Mucosa of stomach (tissue), 1 donor: Measurements from ENCODE around the gene CASQ2.

Experiments used
- H3K27me3 ChIP-seq: one replicate; pipeline ENCODE4 v1.7.0; 2013; ENCODE audit warnings: mild to moderate bottlenecking, low read length; ENCODE audit not compliant: control insufficient read depth, insufficient read depth
- H3K36me3 ChIP-seq: one replicate; pipeline ENCODE4 v1.7.0; 2013; ENCODE audit warnings: low read length; ENCODE audit not compliant: control insufficient read depth, insufficient read depth
- H3K4me1 ChIP-seq: one replicate; pipeline ENCODE4 v1.7.0; 2013; ENCODE audit warnings: mild to moderate bottlenecking, low read length; ENCODE audit not compliant: control insufficient read depth, insufficient read depth
- H3K4me3 ChIP-seq: one replicate; pipeline ENCODE4 v1.7.0; 2013; ENCODE audit warnings: low read length
- H3K9ac ChIP-seq: one replicate; pipeline ENCODE4 v1.7.0; 2013; ENCODE audit warnings: mild to moderate bottlenecking, low read length, moderate library complexity
- H3K9me3 ChIP-seq: one replicate; pipeline ENCODE4 v1.7.0; 2013; ENCODE audit warnings: mild to moderate bottlenecking, low read length, moderate library complexity; ENCODE audit not compliant: control insufficient read depth
- donor health status: Pancreatic carcinoma.

CASQ2 gene

DNA sequence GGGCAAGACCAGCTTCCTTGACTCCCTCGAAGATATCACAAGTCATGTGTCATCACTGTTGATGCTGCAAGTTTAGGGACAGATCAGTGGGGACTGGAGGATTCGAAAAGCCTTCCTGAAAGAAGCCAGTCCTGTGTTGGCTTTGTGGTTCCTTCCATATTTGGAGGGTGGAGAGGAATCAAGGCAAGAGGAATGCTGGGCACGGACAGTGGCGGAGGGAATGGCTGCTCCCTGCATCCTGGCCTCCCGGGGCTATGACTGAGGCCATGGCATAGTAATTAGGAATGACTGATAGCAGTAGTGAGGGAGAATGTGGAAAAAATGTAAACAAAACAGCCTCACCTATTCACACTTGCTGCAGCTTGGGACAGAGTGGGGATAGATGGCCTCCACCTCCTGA is 90.4 kb downstream of the CASQ2 start:
- Histone ChIP-seq H3K4me1 (peaks cover 8% of the 10 kb centered on the region), H3K36me3 (no peaks in the 10 kb centered on the region), H3K9me3 (no peaks in the 10 kb centered on the region), H3K27me3 (no peaks in the 10 kb centered on the region), H3K4me3 (no peak overlapping the region), H3K9ac (no peak overlapping the region)

DNA sequence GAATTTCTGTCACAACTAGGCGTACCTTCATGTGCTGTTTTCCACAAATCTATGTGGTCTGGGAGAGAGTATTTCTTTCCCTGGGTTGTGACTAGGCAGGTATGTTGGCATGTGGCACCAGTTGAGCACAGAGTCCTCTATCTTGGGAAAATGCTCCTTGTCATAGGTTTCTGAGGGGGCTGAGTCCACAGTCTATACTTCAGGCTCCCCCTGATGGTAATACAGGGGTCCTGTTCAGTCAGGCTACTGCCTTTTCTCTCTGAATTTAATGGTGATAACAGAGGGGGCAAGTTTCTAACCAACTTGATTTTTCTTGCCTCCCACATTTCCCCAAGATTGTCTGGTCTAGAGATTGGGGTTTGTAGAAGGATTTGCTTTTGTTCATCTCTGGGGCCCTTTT is 90.9 kb downstream of the CASQ2 start:
- Histone ChIP-seq H3K9ac (no peak overlapping the region), H3K9me3 (no peaks in the 10 kb centered on the region), H3K36me3 (no peaks in the 10 kb centered on the region), H3K4me1 (peaks cover 8% of the 10 kb centered on the region), H3K4me3 (no peak overlapping the region), H3K27me3 (no peaks in the 10 kb centered on the region)

DNA sequence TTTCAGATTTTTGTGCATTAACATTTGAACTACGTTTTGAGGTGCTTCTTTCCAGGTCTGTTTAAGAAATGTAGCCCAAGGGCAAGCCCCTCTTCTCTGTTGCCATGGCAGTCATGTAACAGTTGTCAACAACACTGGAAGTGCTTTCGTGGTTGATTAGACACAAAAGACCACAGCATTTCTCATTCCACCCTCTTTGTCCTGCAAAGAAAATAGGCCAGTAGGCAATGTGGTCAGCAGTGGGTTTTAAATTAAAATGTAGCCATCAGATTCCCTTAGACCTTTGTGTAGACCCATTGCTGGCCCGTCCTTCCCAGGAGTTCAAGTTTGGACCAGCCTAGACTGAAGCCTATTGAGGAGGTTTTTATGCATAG is 91.3 kb downstream of the CASQ2 start:
- peaks cover 8% of the 10 kb centered on the region for H3K4me1 ChIP-seq
- no peaks in the 10 kb centered on the region for H3K27me3 ChIP-seq
- H3K9me3 ChIP-seq: no peaks in the 10 kb centered on the region
- no peak overlapping the region for H3K4me3 ChIP-seq
- no peak overlapping the region for H3K9ac ChIP-seq
- H3K36me3 ChIP-seq: no peaks in the 10 kb centered on the region

DNA sequence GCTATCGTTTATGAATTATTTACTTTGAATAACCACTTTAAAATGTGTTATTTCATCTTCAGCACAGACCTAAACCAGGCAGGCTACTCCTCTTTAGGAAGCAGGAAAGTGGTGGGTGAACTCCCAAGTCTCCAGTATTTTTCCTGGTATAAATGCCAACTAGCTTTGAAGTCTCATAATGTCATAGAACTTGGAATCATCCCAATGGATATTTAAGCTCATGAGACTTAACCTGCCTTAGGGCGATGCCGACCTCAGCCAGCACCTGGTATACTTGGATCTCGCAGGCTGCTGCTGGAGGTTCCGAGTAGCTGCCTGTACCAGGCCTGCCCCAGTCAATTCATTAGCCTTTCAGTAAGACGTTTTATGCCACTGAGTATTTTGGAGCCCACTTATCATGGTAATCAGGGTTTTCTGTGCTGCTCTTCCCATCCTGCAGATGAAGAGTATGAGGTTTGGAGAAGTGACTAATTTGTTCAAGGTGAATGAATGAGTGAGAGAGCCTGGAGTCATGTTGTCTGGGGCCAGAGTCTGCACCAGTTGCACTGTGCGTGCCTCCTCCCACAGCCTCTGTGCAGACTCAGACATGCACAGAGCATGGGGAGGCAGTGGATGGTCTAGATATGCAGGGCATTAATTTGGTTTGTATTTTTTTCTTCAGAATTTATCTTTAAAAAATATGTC is 91.9 kb downstream of the CASQ2 start:
- Histone ChIP-seq H3K4me3 (no peak overlapping the region), H3K4me1 (peaks cover 8% of the 10 kb centered on the region), H3K36me3 (no peaks in the 10 kb centered on the region), H3K9ac (no peak overlapping the region), H3K27me3 (no peaks in the 10 kb centered on the region), H3K9me3 (no peaks in the 10 kb centered on the region)

DNA sequence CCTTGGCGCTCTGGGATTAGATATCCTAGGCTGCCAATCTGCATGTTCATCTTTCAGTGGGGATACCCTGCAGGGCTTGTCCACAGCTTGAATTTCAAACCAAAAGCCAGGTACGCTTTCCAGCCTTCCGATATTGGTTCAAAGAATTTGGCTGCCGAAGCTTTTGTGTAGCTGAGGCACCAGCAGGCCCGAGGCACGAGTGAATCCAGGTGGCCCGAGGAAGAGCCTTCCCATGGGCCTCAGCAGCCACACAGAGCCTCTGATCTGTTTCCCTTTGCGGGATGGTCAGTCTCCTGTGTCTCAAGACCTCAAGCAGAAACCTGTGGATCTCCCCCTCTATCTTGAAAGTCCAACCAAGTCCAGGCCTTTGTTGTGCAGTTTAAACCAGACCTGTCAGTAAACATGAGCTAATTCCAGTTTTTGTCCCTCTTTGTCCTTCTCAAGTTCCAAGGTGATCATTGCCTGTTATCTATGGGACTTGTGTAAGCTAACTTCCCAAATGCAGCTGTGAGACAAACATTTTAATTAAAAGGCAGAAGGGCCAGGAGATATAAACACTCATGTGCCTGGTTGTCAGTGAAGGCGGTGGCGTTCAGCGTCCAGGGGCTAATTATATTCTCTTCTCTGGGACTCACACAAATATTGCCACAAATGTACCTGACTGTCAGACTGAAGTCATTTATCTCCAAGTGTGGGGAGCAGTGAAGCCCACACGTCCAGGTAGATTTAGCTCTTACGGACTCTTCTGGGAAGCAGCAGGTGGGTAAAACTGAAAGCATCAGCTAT is 96.1 kb downstream of the CASQ2 start:
- Histone ChIP-seq H3K9ac (no peak overlapping the region), H3K9me3 (no peaks in the 10 kb centered on the region), H3K27me3 (no peaks in the 10 kb centered on the region), H3K4me3 (no peak overlapping the region), H3K4me1 (peaks cover 21% of the 10 kb centered on the region), H3K36me3 (no peaks in the 10 kb centered on the region)

DNA sequence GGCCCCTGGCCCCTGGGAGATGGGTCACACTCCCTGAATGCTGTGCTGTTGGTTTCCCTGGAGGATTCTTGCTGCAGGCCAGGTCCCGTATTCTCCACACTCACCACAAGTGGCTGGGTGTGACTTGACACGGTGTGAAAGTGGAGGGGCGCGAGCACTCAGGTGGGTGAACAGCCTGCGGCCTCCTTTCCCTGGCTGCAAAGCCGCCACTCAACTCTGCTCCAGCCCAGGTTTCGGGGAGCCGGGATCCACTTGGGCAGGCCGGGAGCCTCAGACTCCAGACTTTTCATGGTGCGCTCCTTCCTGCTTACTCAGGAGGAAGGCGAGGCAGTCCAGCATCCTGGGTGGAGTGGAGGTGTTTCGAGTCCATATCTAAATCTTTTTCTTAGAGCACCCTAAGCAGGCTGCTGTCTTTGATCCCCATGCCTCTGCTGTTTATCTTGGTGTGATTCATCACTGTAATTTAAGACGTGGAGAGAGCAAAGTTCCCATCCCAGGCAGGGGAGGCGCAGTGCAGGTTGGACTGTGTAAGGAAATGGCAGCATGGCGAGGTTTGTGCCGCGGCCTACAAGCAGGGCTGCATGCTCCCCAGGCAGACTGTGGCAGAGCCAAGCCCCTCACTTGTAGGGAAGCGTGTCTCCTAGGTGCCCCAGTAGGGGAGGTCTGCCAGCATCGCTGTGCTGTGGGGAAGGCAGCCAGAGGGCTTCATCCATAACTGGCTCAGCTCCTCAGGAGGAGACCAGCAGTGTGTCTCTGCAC is 97.2 kb downstream of the CASQ2 start:
- Histone ChIP-seq H3K27me3 (no peaks in the 10 kb centered on the region), H3K9me3 (no peaks in the 10 kb centered on the region), H3K4me3 (no peak overlapping the region), H3K9ac (no peak overlapping the region), H3K4me1 (peaks cover 21% of the 10 kb centered on the region), H3K36me3 (no peaks in the 10 kb centered on the region)

DNA sequence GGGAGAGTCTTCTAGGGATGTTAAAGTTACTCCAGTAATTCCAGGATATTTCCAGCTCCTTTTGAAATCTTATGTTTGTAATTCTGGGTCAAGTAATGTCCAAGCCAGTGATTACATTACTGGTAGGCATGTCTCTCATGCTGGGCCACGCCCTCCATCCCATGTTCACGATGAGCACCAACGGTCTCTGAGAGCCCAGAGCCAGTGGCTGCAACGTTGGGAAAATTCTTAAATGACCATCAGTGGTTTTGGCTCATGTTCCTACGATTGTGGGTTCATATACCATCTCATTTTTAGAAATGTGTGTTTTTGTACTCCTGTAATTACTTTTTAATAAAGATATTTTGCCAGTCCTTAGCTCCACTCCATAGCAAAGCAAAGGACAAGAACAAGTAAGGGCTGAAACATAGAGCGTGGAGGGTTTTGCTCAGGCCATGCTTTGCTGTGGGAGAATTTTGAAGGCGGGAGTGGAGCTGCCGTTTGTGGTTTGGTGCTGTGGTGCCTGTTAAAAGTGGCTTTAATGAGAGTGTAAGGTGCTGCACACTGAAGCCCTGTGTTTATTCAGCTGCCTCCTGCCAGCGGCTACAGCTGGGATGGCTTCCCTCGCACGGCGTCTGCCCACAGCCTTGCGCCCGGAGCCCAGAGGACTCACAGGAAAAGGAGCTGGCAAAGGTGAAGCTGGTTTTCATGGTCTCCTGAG is 97.9 kb downstream of the CASQ2 start:
- no peak overlapping the region for H3K4me3 ChIP-seq
- peaks cover 18% of the 10 kb centered on the region for H3K4me1 ChIP-seq
- H3K9ac ChIP-seq: no peak overlapping the region
- no peaks in the 10 kb centered on the region for H3K36me3 ChIP-seq
- H3K27me3 ChIP-seq: no peaks in the 10 kb centered on the region
- H3K9me3 ChIP-seq: no peaks in the 10 kb centered on the region

DNA sequence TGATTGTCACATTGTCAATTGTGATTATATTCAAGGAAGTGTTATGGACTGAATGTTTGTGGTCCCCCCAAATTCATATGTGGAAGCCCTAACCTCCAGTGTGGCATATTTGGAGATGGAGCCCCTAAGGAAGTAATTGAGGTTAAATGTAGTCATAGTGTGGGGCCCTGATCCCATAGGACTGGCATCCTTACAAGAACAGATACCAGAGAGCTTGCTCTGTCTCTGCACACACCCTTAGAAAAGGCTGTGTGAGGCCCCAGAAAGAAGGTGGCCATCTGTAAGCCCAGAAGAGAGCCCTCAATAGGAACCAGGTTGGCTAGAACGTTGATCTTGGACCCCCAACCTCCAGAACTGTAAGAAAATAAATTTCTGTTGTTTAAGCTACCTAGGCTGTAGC is 98.6 kb downstream of the CASQ2 start:
- Histone ChIP-seq H3K4me3 (no peak overlapping the region), H3K4me1 (peaks cover 18% of the 10 kb centered on the region), H3K9ac (no peak overlapping the region), H3K36me3 (no peaks in the 10 kb centered on the region), H3K27me3 (no peaks in the 10 kb centered on the region), H3K9me3 (no peaks in the 10 kb centered on the region)

DNA sequence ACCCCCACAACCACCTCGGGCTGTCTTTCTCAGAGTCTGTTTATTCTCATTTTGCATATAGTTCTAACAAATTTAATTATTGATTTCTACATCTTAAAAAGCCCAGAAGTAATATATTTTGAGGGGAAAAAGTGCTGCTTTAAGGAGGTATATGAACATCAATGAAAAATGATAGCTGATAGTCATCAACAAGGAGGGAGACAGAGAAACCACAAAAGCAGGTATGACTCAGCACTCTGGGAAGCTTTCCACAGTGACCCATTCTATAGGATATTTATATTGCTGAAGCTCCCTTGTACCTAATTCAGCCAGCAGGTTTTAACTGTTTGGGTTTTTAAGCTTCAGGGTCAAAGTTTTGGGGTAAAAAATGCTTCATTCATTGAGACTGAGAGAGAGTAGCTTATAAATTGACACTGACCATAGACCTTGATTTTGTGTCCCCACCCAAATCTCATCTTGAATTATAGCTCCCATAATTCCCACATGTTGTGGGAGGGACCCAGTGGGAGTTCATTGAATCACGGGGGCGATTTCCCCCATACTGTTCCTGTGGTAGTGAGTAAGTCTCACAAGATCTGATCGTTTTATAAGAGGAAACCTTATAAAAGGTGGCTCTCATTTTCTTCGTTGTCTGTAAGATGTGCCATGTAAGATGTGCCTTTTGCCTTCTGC is 99.4 kb downstream of the CASQ2 start:
- Histone ChIP-seq H3K4me3 (no peak overlapping the region), H3K27me3 (no peaks in the 10 kb centered on the region), H3K9me3 (no peaks in the 10 kb centered on the region), H3K36me3 (no peaks in the 10 kb centered on the region), H3K9ac (no peak overlapping the region), H3K4me1 (peaks cover 18% of the 10 kb centered on the region)

DNA sequence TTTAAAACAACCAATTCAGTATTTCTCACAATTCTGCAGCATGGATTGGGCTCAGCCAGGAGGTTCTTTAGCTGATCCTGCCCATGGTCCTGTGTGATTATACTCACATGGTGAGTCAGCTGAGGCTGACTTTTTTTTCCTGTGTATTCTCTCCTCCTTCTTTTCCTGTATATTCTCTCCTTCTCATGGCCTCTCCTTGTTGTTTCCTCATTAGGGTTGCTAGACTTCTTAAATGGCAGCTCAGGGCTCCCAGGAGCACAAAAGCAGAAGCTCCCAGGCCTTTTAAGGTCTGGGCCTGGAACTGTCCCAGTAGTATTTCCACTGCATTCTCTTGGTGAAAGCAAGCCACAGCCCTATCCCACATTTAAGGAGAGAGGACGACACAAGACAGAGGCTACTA is 99.9 kb downstream of the CASQ2 start:
- no peak overlapping the region for H3K9ac ChIP-seq
- H3K36me3 ChIP-seq: peaks cover 6% of the 10 kb centered on the region
- no peak overlapping the region for H3K4me3 ChIP-seq
- peaks cover 18% of the 10 kb centered on the region for H3K4me1 ChIP-seq
- no peaks in the 10 kb centered on the region for H3K9me3 ChIP-seq
- H3K27me3 ChIP-seq: no peaks in the 10 kb centered on the region

DNA sequence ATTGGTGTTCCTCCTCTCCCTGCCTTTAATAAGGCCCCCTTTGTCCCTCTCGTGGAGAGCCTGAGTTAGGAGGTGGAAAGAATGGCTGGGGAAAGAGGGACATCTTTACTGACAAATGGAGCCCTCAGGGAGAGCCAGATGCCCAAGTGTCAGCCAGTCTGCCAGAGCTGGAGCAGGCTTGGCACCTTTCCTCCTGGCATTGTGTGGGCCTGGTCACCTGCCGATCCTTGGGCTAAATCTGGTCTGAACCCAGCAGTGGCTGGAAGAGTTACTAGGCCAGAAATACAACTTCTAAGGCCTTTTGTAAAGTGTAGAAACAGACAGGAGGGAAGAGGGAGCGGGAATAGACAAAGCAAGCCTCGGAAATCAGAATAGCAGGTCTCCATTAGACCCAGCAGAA is 101.8 kb downstream of the CASQ2 start:
- Histone ChIP-seq H3K9me3 (no peaks in the 10 kb centered on the region), H3K36me3 (peaks cover 7% of the 10 kb centered on the region), H3K4me1 (peaks cover 18% of the 10 kb centered on the region), H3K9ac (no peak overlapping the region), H3K4me3 (no peak overlapping the region), H3K27me3 (no peaks in the 10 kb centered on the region)
